Fibroblast of lung (primary cell): ENCODE results near the gene CD82.

Experiments used
- EZH2 ChIP-seq: IDR thresholded peaks from 2 replicates; pipeline ENCODE4 v1.5.1; 2012; ENCODE audit warnings: low read length, control low read depth, mild to moderate bottlenecking; ENCODE audit errors: missing control alignments
- TF ChIP-seq, protein P1 (sequence below), 2 donors: IDR thresholded peaks in 1 of 2; conservative IDR thresholded peaks in 1 of 2; 1 replicate in 1 of 2; 2 replicates in 1 of 2; pipeline ENCODE4 v1.5.1; 2011 to 2012; ENCODE audit warnings: low read length in 2 of 2, control low read depth in 1 of 2, inconsistent platforms in 1 of 2, low read depth in 1 of 2, mild to moderate bottlenecking in 1 of 2

DNA sequence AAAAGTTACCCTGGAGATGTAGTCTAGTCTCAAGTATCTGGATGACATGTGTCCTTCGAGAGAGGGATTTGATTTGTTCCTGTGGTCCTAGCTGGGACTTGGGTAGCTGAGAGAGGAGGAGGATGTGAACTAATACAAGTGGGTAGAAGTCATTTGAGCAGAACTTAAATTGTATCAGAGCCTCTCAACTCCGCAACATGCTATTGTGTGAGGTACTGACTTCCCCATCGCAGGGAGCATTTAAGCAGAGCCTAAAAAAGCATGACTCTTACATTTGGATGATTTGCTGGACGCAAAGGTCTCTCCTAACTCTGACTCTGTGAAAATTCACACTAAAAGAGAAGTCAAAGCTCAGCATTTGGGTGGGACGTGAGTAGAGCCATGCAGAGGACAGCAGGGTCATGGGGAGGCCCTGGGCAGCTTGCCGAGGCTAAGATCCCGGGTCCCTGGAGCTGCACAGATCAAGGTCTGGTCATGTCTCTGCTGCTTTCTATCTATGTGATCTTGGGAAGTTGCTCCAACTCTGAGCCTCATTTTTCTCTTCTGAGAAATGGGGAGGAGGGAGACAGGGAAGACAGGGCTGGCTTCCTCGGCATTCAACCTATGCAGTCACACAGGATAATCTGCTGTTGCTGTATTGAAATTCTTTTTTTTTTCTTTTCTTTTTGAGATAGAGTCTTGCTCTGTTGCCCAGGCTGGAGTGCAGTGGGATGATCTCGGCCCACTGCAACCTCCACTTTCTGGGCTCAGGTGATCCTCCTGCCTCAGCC, 44.9 kb downstream of the CD82 start:
- TF ChIP-seq, protein P1, sequence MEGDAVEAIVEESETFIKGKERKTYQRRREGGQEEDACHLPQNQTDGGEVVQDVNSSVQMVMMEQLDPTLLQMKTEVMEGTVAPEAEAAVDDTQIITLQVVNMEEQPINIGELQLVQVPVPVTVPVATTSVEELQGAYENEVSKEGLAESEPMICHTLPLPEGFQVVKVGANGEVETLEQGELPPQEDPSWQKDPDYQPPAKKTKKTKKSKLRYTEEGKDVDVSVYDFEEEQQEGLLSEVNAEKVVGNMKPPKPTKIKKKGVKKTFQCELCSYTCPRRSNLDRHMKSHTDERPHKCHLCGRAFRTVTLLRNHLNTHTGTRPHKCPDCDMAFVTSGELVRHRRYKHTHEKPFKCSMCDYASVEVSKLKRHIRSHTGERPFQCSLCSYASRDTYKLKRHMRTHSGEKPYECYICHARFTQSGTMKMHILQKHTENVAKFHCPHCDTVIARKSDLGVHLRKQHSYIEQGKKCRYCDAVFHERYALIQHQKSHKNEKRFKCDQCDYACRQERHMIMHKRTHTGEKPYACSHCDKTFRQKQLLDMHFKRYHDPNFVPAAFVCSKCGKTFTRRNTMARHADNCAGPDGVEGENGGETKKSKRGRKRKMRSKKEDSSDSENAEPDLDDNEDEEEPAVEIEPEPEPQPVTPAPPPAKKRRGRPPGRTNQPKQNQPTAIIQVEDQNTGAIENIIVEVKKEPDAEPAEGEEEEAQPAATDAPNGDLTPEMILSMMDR (conservative IDR thresholded peaks at IDR 0.05 in 1 of 2, IDR thresholded peaks at IDR 0.05 in 1 of 2; ENCODE audit: low read depth in 1 of 2, low read length in 2 of 2): no peak
- no peak for TF ChIP-seq EZH2
